Measurements from ENCODE around the gene COL11A2.

DNA sequence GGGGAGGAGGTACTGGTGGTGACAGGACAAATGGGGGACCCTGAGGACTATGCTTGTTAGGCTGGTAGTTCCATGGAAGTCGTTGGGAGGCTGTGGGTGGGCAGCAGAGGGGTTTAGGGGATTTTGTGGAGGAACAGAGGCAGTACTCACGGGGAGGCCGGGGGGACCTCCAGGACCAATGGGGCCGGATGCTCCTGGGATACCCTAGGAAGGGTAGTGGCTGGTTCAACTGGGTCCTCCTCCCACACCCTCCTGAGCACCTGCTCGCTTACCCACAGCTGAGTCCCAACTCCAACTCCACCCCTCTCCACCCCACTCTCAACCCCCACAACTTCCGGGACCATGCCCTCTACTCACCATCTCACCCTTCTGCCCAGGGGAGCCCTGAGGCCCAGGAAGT, 25.9 kb downstream of the COL11A2 start:
- TF ChIP-seq POLR2A (IDR thresholded peaks at IDR 0.05; ENCODE audit: low read depth, low read length) (no peak), TAF1 (IDR thresholded peaks at IDR 0.05; ENCODE audit: low read depth, low read length) (no peak), SPI1 (IDR thresholded peaks at IDR 0.05; ENCODE audit: low read depth, low read length) (no peak), POLR2AphosphoS5 (IDR thresholded peaks at IDR 0.05; ENCODE audit: low read depth, low read length) (no peak), PAX5 (IDR thresholded peaks at IDR 0.05; ENCODE audit: insufficient read depth, low read length, severe bottlenecking) (no peak), POU2F2 (IDR thresholded peaks at IDR 0.05; ENCODE audit: low read depth, low read length) (no peak)
